GM18505 (cell line): ENCODE results near the gene STARD8.
"Not testable (repeated sequence)": the region's sequence is repeated elsewhere in the genome, so short reads cannot be mapped to it uniquely, and the experiment has no call there.

Experiments
- ATAC-seq: cut with Tn5 transposase; IDR thresholded peaks from one replicate; pipeline ENCODE4 v1.9.1; 2021; ENCODE audit not compliant: unreplicated experiment
- POLR2A ChIP-seq: IDR thresholded peaks from 4 replicates; pipeline ENCODE4 v1.6.1; 2011; ENCODE audit warnings: borderline replicate concordance; ENCODE audit not compliant: insufficient read depth, insufficient read length; ENCODE audit errors: extremely low read depth

The STARD8 gene

DNA sequence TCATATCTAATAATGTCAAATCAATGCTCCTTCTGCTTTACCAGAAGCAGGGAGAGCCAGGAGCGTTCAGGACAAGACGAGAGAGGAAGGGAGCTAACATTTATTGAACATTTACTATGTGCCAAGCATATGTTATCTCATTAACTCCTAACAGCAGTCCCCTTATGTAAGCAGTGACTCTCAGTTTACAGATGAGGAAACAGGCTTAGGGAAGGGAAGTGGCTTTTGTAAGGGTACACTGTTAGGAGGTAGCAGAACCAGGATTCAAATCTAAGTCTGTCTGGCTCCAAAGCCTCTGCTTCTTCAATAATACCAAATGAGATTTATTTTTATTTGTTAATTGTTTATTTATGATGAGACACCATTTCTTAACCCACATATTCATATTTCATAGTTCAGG, 2.6 kb upstream of the STARD8 start:
- no peak for ATAC-seq
- no peak for TF ChIP-seq POLR2A

DNA sequence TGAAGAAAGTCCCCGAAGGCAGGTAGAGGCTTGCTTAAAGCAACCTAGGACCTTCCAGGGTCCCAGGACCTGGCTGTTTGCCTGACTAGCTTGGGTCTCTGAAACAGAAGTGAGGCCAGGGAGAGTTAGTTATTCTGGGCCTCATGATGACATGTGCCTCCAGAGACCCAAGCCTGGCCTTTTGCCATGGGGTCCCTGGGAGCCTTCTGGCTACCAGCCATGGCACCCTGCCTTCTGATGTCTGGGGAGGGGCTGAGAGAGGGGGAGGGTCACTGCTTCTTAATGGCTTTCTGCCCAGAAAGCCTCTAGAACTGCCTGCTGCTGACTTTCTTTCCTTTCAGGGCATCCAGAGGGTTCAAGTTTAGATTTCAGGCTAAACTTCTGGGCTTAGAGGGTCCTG, 1.0 kb upstream of the STARD8 start:
- no peak for ATAC-seq
- no peak for TF ChIP-seq POLR2A

DNA sequence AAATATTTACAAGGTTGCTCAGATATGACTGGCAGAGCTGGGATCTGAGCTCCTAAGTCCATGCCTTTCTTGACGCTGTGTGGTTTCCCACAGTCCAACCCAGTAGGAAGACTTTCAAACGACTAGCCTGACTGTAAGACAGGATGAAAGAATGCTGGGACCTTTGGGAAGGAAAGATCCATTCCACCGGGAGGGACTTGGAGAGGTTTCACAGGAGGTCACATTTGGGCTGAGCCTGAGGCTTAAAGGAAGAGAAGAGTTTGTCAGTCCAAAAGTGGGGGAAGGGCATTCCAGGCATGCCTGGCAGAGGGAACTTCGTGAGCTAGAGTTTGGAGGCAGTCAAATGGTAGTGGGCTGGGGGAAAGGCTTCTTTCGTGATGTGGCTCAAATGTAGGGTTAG, 1.5 kb downstream of the STARD8 start:
- TF ChIP-seq POLR2A: no peak
- no peak for ATAC-seq

DNA sequence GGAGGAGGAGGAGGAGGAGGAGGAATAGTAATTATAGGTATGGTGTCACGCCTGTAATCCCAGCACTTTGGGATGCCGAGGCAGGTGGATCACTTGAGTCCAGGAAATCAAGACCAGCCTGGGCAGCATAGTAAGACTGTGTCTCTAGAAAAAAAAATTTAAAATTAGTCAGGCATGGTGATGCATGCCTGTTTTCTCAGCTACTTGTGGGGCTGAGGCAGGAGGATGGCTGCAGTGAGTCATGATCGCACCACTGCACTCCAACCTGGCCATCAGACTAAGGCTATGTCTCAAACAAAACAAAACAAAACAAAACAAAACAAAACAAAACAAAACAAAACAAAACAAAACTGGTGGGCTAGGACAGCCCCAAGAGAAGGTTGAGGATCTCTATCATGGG, 3.0 kb downstream of the STARD8 start:
- no peak for ATAC-seq
- TF ChIP-seq POLR2A: no peak

DNA sequence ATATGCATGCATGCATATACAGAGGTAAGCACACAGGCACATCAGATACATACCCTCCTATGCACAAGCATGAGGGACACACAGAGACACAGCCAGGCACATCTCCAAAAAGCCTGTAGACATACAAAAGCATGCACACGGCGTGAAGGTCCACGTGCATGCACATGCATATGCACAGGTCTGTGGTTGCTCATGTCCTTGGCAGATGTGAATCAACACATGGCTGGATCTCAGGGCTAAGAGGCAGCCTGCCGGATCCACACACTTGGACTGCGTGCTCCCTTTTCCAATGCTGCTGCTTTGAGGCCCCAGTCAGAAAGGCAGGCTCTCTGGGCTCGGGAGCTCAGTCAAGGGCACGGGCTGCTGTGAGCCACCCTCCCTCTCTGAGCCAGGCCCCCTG, 3.6 kb downstream of the STARD8 start:
- no peak for TF ChIP-seq POLR2A
- ATAC-seq: no peak

- ATAC-seq: no peak
- TF ChIP-seq POLR2A: no peak
Observed at GRCh38 chrX:68652326-68653170, 5.1 kb downstream of the STARD8 start.

- ATAC-seq: no peak
- no peak for TF ChIP-seq POLR2A
Observed at GRCh38 chrX:68654693-68655092, 7.2 kb downstream of the STARD8 start.

DNA sequence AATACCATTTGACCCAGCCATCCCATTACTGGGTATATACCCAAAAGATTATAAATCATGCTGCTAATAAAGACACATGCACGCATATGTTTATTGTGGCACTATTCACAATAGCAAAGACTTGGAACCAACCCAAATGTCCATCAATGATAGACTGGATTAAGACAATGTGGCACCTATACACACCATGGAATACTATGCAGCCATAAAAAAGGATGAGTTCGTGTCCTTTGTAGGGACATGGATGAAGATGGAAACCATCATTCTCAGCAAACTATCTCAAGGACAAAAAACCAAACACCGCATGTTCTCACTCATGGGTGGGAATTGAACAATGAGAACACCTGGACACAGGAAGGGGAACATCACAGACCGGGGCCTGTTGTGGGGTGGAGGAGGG, 9.0 kb downstream of the STARD8 start:
- not testable (repeated sequence) for ATAC-seq

- no peak for ATAC-seq
- no peak for TF ChIP-seq POLR2A
Observed at GRCh38 chrX:68658530-68658929, 11.1 kb downstream of the STARD8 start.

DNA sequence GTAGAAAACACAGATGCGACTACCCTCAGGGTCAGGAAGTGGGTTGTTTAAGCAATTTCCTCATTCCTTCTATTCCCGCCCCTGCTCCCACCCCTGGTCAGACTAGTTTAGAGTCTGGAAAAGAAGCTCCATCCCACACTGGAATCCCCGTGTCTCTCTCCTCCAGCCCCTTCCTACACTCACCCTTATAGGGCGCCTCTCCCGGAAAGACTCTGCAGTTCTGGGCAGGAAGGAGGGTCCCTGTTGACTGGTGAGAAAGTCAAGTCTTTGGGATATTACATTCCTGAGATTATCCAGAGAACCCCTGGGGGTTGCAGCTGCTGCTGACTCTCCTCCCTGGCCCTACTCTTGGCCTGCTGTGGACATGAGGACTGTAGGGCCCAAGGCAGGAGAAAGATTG, 11.9 kb downstream of the STARD8 start:
- no peak for ATAC-seq
- no peak for TF ChIP-seq POLR2A

DNA sequence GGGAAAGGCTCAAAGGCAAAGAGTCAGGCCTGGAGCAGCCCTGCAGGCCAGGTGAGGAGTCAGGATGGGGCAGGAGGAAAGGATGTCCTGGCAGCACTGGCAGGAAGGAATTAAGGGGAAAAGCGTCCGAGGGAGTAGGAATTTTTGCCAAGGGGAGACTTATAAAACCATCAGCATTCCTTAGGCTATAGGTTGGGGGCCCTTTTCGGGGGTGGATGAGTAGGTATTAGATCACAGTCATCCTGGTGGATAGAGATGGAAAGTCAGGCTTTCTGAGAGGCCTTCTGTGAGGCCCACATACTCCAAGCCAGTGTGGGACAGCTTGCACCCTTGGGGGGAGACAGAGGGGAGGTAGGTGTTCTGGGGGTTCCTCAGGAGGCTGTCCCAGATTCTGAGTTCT, 12.3 kb downstream of the STARD8 start:
- TF ChIP-seq POLR2A: no peak
- ATAC-seq: no peak

GRCh38 chrX:68660746-68661145, 13.3 kb downstream of the STARD8 start:
- no peak for ATAC-seq
- TF ChIP-seq POLR2A: no peak

DNA sequence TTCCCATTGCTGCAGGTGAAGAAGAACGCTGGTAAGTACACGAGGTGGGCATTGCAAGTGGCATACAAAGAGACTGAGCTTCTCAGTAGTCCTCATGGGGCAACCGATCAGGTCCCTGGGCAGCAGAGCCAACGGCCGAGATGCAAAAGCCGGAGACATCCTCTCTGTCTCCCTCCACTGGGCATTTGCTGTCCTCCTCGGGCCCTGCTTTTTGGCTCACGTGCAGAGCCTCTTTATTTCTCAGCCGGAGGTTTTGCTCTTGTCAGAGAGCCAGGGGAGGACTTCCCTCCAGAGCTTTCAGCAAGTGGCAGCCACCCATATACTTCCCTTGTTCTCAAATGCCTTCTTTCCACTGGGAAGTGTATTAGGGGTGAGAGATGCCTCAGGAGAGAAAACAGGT, 18.0 kb downstream of the STARD8 start:
- TF ChIP-seq POLR2A: no peak
- ATAC-seq: no peak

- no peak for ATAC-seq
- no peak for TF ChIP-seq POLR2A
Observed at GRCh38 chrX:68666580-68666979, 19.1 kb downstream of the STARD8 start.
